Measurements from ENCODE around the gene SLC39A11.
"Not testable (repeated sequence)": the region's sequence is repeated elsewhere in the genome, so short reads cannot be mapped to it uniquely, and the experiment has no call there.

DNA sequence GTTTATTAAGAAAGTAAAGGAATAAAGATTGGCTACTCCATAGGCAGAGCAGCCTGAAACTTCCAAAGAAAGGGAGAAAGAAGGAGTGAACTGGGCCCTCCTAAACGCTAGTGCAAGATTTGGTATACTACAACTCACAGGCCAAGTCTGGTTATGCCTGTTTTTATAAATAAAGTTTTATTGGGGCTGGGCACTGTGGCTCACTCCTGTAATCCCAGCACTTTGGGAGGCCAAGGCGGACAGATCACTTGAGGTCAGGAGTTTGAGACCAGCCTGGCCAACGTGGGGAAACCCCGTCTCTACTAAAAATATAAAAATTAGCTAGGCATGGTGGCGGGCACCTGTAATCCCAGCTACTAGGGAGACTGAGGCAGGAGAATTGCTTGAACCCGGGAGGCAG, 39.0 kb upstream of the SLC39A11 start:
- TF ChIP-seq, protein P1, sequence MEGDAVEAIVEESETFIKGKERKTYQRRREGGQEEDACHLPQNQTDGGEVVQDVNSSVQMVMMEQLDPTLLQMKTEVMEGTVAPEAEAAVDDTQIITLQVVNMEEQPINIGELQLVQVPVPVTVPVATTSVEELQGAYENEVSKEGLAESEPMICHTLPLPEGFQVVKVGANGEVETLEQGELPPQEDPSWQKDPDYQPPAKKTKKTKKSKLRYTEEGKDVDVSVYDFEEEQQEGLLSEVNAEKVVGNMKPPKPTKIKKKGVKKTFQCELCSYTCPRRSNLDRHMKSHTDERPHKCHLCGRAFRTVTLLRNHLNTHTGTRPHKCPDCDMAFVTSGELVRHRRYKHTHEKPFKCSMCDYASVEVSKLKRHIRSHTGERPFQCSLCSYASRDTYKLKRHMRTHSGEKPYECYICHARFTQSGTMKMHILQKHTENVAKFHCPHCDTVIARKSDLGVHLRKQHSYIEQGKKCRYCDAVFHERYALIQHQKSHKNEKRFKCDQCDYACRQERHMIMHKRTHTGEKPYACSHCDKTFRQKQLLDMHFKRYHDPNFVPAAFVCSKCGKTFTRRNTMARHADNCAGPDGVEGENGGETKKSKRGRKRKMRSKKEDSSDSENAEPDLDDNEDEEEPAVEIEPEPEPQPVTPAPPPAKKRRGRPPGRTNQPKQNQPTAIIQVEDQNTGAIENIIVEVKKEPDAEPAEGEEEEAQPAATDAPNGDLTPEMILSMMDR (conservative IDR thresholded peaks at IDR 0.05; ENCODE audit: low read depth, low read length) = not testable (repeated sequence)
- TF ChIP-seq EZH2 (IDR thresholded peaks at IDR 0.05; ENCODE audit: borderline replicate concordance, low read depth, low read length, poor library complexity, severe bottlenecking) = not testable (repeated sequence)
